BLaER1 treated with 17β-estradiol and CSF1 and Interleukin-3, amounts not matched to agents 10 nM and 100 nM (cell line): ENCODE data around the gene LGR4.

Experiments
- H3K27ac ChIP-seq, 11 experiments: shearing (Covaris generic); formaldehyde crosslinking; 2 replicates each; pipeline ENCODE4 v1.8.1; 2022
- H3K27me3 ChIP-seq, 11 experiments: shearing (Covaris generic); formaldehyde crosslinking; 2 replicates each; pipeline ENCODE4 v1.8.1; 2022
- H3K36me3 ChIP-seq, 11 experiments: shearing (Covaris generic); formaldehyde crosslinking; 2 replicates each; pipeline ENCODE4 v1.8.1; 2022
- H3K4me1 ChIP-seq, 10 experiments: shearing (Covaris generic); formaldehyde crosslinking; 2 replicates each; pipeline ENCODE4 v1.8.1; 2022
- H3K4me2 ChIP-seq, 11 experiments: shearing (Covaris generic); formaldehyde crosslinking; 2 replicates each; pipeline ENCODE4 v1.8.1; 2022
- H3K4me3 ChIP-seq, 10 experiments: shearing (Covaris generic); formaldehyde crosslinking; 2 replicates each; pipeline ENCODE4 v1.8.1; 2022
- H3K9ac ChIP-seq, 11 experiments: shearing (Covaris generic); formaldehyde crosslinking; 2 replicates each; pipeline ENCODE4 v1.8.1; 2022
- H3K9me3 ChIP-seq, 11 experiments: shearing (Covaris generic); formaldehyde crosslinking; replicated peaks in 1 of 11; 2 replicates each; pipeline ENCODE4 v1.8.1; 2022
- H4K20me1 ChIP-seq, 11 experiments: shearing (Covaris generic); formaldehyde crosslinking; 2 replicates each; pipeline ENCODE4 v1.8.1; 2022
- Cebpa-rat ChIP-seq, 11 experiments: shearing (Covaris generic); IDR thresholded peaks; 2 replicates each; pipeline ENCODE4 v1.8.1; 2022

LGR4 gene

GRCh38 chr11:27395556-27396258 lies 76.9 kb downstream of the LGR4 start:
- no peak overlapping the region for H3K4me3 ChIP-seq
- TF ChIP-seq Cebpa-rat (IDR thresholded peaks at IDR 0.05), result no peak

GRCh38 chr11:27394781-27395228 lies 77.8 kb downstream of the LGR4 start:
- H3K9ac ChIP-seq, result no peak overlapping the region
- no peaks in the 10 kb centered on the region for H3K36me3 ChIP-seq
- no peaks in the 10 kb centered on the region for H3K4me1 ChIP-seq
- H3K9me3 ChIP-seq, result no peaks in the 10 kb centered on the region
- H3K27me3 ChIP-seq, result no peaks in the 10 kb centered on the region
- H3K27ac ChIP-seq, result no peak overlapping the region
- H4K20me1 ChIP-seq, result no peaks in the 10 kb centered on the region
- no peak for TF ChIP-seq Cebpa-rat (IDR thresholded peaks at IDR 0.05)
- no peak overlapping the region for H3K4me2 ChIP-seq
- H3K4me3 ChIP-seq, result no peak overlapping the region

More at GRCh38 chr11:27395556-27396258, 76.9 kb downstream of the LGR4 start:
- H3K27me3 ChIP-seq, result no peaks in the 10 kb centered on the region
- H3K27ac ChIP-seq, result no peak overlapping the region
- no peaks in the 10 kb centered on the region for H3K36me3 ChIP-seq
- H3K4me1 ChIP-seq, result no peaks in the 10 kb centered on the region
- H3K9me3 ChIP-seq, result no peaks in the 10 kb centered on the region
- H3K9ac ChIP-seq, result no peak overlapping the region
- no peak overlapping the region for H3K4me2 ChIP-seq
- H4K20me1 ChIP-seq, result no peaks in the 10 kb centered on the region

- no peaks in the 10 kb centered on the region for H3K4me1 ChIP-seq
- no peaks in the 10 kb centered on the region for H3K9me3 ChIP-seq
- H3K36me3 ChIP-seq, result no peaks in the 10 kb centered on the region
- H3K4me2 ChIP-seq, result no peak overlapping the region
- H3K27me3 ChIP-seq, result no peaks in the 10 kb centered on the region
- no peak overlapping the region for H3K9ac ChIP-seq
- H3K4me3 ChIP-seq, result no peak overlapping the region
- no peaks in the 10 kb centered on the region for H4K20me1 ChIP-seq
- no peak overlapping the region for H3K27ac ChIP-seq
- TF ChIP-seq Cebpa-rat (IDR thresholded peaks at IDR 0.05), result no peak
These were observed 80.1 kb downstream of the LGR4 start for GRCh38 chr11:27392278-27393114.

GRCh38 chr11:27391331-27392015 lies 81.1 kb downstream of the LGR4 start:
- no peak for TF ChIP-seq Cebpa-rat (IDR thresholded peaks at IDR 0.05)
- no peaks in the 10 kb centered on the region for H3K9me3 ChIP-seq
- no peaks in the 10 kb centered on the region for H3K36me3 ChIP-seq
- H3K27ac ChIP-seq, result no peak overlapping the region
- H3K4me2 ChIP-seq, result no peak overlapping the region
- no peak overlapping the region for H3K9ac ChIP-seq
- no peaks in the 10 kb centered on the region for H4K20me1 ChIP-seq
- H3K27me3 ChIP-seq, result no peaks in the 10 kb centered on the region
- no peaks in the 10 kb centered on the region for H3K4me1 ChIP-seq
- no peak overlapping the region for H3K4me3 ChIP-seq

- no peak overlapping the region for H3K4me3 ChIP-seq
- no peaks in the 10 kb centered on the region for H4K20me1 ChIP-seq
- H3K4me1 ChIP-seq, result no peaks in the 10 kb centered on the region
- H3K36me3 ChIP-seq, result no peaks in the 10 kb centered on the region
- H3K27me3 ChIP-seq, result no peaks in the 10 kb centered on the region
- no peaks in the 10 kb centered on the region for H3K9me3 ChIP-seq
- no peak overlapping the region for H3K27ac ChIP-seq
- no peak overlapping the region for H3K4me2 ChIP-seq
- H3K9ac ChIP-seq, result no peak overlapping the region
- no peak for TF ChIP-seq Cebpa-rat (IDR thresholded peaks at IDR 0.05)
These were observed 82.0 kb downstream of the LGR4 start for GRCh38 chr11:27390318-27391295.

- H3K9me3 ChIP-seq, result no peaks in the 10 kb centered on the region
- no peaks in the 10 kb centered on the region for H3K27me3 ChIP-seq
- no peaks in the 10 kb centered on the region for H3K36me3 ChIP-seq
- no peaks in the 10 kb centered on the region for H4K20me1 ChIP-seq
- no peak overlapping the region for H3K9ac ChIP-seq
- H3K4me1 ChIP-seq, result peaks cover 0 to 15% (median 4%) of the 10 kb centered on the region in 10 experiments; a peak in 10 of 20 replicates
- no peak overlapping the region for H3K4me2 ChIP-seq
- no peak overlapping the region for H3K4me3 ChIP-seq
- TF ChIP-seq Cebpa-rat (IDR thresholded peaks at IDR 0.05), result no peak
- H3K27ac ChIP-seq, result no peak overlapping the region
These were observed 83.7 kb downstream of the LGR4 start for GRCh38 chr11:27388869-27389268.

GRCh38 chr11:27388001-27388400 lies 84.6 kb downstream of the LGR4 start:
- no peaks in the 10 kb centered on the region for H3K9me3 ChIP-seq
- no peak for TF ChIP-seq Cebpa-rat (IDR thresholded peaks at IDR 0.05)
- no peaks in the 10 kb centered on the region for H3K27me3 ChIP-seq
- H3K36me3 ChIP-seq, result no peaks in the 10 kb centered on the region
- peaks cover 0 to 24% (median 11%) of the 10 kb centered on the region in 10 experiments; a peak in 14 of 20 replicates for H3K4me1 ChIP-seq
- H3K9ac ChIP-seq, result no peak overlapping the region
- H3K4me3 ChIP-seq, result no peak overlapping the region
- no peak overlapping the region for H3K27ac ChIP-seq
- H4K20me1 ChIP-seq, result no peaks in the 10 kb centered on the region
- H3K4me2 ChIP-seq, result no peak overlapping the region

GRCh38 chr11:27387362-27387761 lies 85.2 kb downstream of the LGR4 start:
- Histone ChIP-seq H3K9me3 (no peaks in the 10 kb centered on the region), H4K20me1 (no peaks in the 10 kb centered on the region), H3K4me1 (peaks cover 0 to 30% (median 17%) of the 10 kb centered on the region in 10 experiments; a peak in 15 of 20 replicates), H3K27me3 (no peaks in the 10 kb centered on the region), H3K4me2 (no peak overlapping the region), H3K36me3 (no peaks in the 10 kb centered on the region), H3K27ac (no peak overlapping the region), H3K9ac (no peak overlapping the region), H3K4me3 (no peak overlapping the region)
- TF ChIP-seq Cebpa-rat (IDR thresholded peaks at IDR 0.05), result no peak
